ENCODE measurements around the gene IFIT2.

- TF ChIP-seq CTCF (IDR thresholded peaks at IDR 0.05; ENCODE audit: low read depth, low read length, missing input control) (no peak), MAX (IDR thresholded peaks at IDR 0.05) (peak; percentile 50), JUND (IDR thresholded peaks at IDR 0.05) (peak in 1 of 2 donors; percentile 51), FOXA1 (IDR thresholded peaks at IDR 0.05) (no peak), TAF1 (conservative IDR thresholded peaks at IDR 0.05) (no peak)
These were observed 31.7 kb upstream of the IFIT2 start for GRCh38 chr10:89270153-89270483.

Data from liver (tissue), 3 donors.